ENCODE results near the gene ADGRG1. TPM values are rescaled to one million over a fixed set of nuclear protein-coding genes. Genes with fewer than 3 reads are reported as not detected.

Gene ADGRG1
- total and polyA plus RNA-seq, 12 donors, result 11.1 to 46.3 (median 19.0) TPM

DNA sequence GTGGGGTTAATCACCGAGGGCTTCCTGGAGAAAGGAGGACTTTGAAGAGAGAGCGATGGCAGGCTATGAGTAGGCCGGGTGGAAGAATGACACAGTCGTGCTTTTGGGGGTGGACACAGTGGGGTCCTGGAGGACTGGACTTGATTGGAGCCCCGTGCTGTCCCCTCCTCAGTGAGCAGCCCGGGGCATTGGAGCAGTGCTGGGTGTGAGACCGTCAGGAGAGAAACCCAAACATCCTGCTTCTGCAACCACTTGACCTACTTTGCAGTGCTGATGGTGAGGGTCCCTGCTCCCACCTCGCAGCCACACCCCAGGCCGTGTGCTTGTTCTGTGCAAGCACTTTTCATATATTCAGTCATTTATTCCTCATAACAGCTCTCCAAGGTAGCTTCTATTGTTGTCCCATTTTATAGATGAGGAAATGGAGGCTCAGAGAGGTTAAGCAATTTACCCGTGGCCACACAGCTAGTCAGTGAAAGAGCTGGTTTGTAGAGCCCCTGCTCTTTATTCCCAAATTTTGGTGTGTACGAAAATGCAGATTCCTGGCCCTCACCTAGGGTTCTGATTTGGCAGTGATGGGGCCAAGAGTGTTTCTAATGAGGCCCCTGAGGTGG, 28.0 kb downstream of the ADGRG1 start:
- intact Hi-C loops (cut with DNase I), result loop anchor here in 1 of 10 donors (10.0 kb wide), 1 partner anchor 58 kb away; no protein-coding TSS in a partner anchor

DNA sequence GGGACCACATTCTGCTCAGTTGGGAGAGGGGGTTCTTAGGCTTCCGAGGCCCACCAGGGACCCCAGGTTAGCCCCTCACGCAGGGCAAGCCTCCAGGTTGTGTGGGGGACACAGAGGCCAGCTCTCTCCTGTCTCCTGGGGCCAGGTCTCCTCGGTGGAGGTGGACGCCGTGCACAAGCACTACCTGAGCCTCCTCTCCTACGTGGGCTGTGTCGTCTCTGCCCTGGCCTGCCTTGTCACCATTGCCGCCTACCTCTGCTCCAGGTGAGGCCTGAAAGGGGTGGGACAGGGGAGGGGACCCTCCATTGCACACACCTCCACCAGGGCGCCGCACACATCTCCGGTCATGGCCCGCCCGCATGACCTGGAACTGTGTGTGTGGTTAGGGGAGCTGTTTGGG, 28.8 kb downstream of the ADGRG1 start:
- peaks cover 0 to 13% (median 0%) of the 10 kb centered on the region in 9 donors for H3K4me1 ChIP-seq
- intact Hi-C loops (cut with DNase I), result loop anchor here in 1 of 10 donors (10.0 kb wide), 1 partner anchor 58 kb away; no protein-coding TSS in a partner anchor
- H3K36me3 ChIP-seq, result peaks cover 0 to 86% (median 7%) of the 10 kb centered on the region in 9 donors
- H3K27ac ChIP-seq, result no peak overlapping the region
- no peaks in the 10 kb centered on the region for H3K9me3 ChIP-seq
- no peak for ATAC-seq
- TF ChIP-seq, protein P1, sequence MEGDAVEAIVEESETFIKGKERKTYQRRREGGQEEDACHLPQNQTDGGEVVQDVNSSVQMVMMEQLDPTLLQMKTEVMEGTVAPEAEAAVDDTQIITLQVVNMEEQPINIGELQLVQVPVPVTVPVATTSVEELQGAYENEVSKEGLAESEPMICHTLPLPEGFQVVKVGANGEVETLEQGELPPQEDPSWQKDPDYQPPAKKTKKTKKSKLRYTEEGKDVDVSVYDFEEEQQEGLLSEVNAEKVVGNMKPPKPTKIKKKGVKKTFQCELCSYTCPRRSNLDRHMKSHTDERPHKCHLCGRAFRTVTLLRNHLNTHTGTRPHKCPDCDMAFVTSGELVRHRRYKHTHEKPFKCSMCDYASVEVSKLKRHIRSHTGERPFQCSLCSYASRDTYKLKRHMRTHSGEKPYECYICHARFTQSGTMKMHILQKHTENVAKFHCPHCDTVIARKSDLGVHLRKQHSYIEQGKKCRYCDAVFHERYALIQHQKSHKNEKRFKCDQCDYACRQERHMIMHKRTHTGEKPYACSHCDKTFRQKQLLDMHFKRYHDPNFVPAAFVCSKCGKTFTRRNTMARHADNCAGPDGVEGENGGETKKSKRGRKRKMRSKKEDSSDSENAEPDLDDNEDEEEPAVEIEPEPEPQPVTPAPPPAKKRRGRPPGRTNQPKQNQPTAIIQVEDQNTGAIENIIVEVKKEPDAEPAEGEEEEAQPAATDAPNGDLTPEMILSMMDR (IDR thresholded peaks at IDR 0.05), result no peak
- WGBS, 2 donors, result 92 to 94% methylated on average over 13 of the region's 13 CpGs
- no peak overlapping the region for H3K4me3 ChIP-seq
- no peak for DNase-seq
- H3K27me3 ChIP-seq, result no peaks in the 10 kb centered on the region

More for the DNA sequence above, 28.0 kb downstream of the ADGRG1 start:
- TF ChIP-seq, protein P1 (IDR thresholded peaks at IDR 0.05), result no peak
- H3K4me3 ChIP-seq, result no peak overlapping the region
- no peak overlapping the region for H3K27ac ChIP-seq
- ATAC-seq (no peak), DNase-seq (no peak)
- WGBS, 2 donors, result 86 to 90% methylated on average over 11 of the region's 11 CpGs
- no peaks in the 10 kb centered on the region for H3K9me3 ChIP-seq
- no peaks in the 10 kb centered on the region for H3K27me3 ChIP-seq
- peaks cover 0 to 85% (median 7%) of the 10 kb centered on the region in 9 donors for H3K36me3 ChIP-seq
- H3K4me1 ChIP-seq, result peaks cover 0 to 13% (median 0%) of the 10 kb centered on the region in 9 donors

- intact Hi-C loops (cut with DNase I), result loop anchor here in 1 of 10 donors (10.0 kb wide), 1 partner anchor 56 kb away; no protein-coding TSS in a partner anchor
- DNase-seq (no peak), ATAC-seq (no peak)
- Histone ChIP-seq H3K4me1 (peaks cover 0 to 9% (median 0%) of the 10 kb centered on the region in 9 donors), H3K9me3 (no peaks in the 10 kb centered on the region), H3K27ac (no peak overlapping the region), H3K36me3 (peaks cover 0 to 83% (median 7%) of the 10 kb centered on the region in 9 donors), H3K27me3 (no peaks in the 10 kb centered on the region), H3K4me3 (no peak overlapping the region)
- 85 to 87% methylated on average over 10 of the region's 10 CpGs for WGBS, 2 donors
- TF ChIP-seq, protein P1 (IDR thresholded peaks at IDR 0.05), result no peak
These were observed 29.9 kb downstream of the ADGRG1 start for GRCh38 chr16:57658130-57658877.

DNA sequence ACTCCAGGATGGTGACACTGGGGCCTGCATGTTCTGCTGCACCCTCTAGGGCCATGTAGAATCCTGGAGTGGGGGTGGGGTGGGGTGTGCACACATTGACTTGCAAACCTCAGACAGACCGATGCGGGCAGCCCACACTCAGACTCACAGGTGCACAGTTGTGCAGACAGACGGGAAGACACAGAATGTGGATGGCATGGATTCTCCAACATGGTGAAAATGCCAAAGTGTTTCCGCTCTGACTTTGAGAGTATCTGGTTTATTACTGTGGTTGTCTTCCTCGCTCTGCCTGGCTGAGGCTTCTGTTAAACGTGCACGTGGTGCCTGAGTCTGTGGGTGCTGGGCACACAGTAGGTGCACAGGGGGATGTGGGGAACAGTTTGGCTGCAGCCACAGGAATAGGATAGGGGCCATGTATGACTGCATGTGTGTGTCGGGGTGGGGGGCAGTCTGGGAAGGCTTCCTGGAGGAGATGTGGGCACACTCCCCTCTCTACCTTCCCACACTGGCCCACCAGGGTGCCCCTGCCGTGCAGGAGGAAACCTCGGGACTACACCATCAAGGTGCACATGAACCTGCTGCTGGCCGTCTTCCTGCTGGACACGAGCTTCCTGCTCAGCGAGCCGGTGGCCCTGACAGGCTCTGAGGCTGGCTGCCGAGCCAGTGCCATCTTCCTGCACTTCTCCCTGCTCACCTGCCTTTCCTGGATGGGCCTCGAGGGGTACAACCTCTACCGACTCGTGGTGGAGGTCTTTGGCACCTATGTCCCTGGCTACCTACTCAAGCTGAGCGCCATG, 30.6 kb downstream of the ADGRG1 start:
- intact Hi-C loops (cut with DNase I), result loop anchor here in 1 of 10 donors (10.0 kb wide), 1 partner anchor 56 kb away; no protein-coding TSS in a partner anchor
- H3K9me3 ChIP-seq, result no peaks in the 10 kb centered on the region
- H3K4me3 ChIP-seq, result no peak overlapping the region
- H3K4me1 ChIP-seq, result peaks cover 0 to 1% (median 0%) of the 10 kb centered on the region in 9 donors
- DNase-seq (no peak), ATAC-seq (no peak)
- H3K36me3 ChIP-seq, result peaks cover 0 to 90% (median 7%) of the 10 kb centered on the region in 9 donors
- 80 to 81% methylated on average over 18 to 19 of the region's 19 CpGs for WGBS, 2 donors
- H3K27ac ChIP-seq, result no peak overlapping the region
- TF ChIP-seq, protein P1 (IDR thresholded peaks at IDR 0.05), result no peak
- H3K27me3 ChIP-seq, result no peaks in the 10 kb centered on the region
